K562 treated with DMSO at 1 percent for 4 hours (cell line): Measurements from ENCODE around the gene CLEC4A. TPM values are rescaled to one million over a fixed set of nuclear protein-coding genes. Genes with fewer than 3 reads are reported as not detected.

ENCODE experiments used
- total RNA-seq: library from RNA; unstranded; fragments of 300-600 nt; gene quantifications from 2 replicates; pipeline ENCODE4 v1.2.3, GENCODE V29; 2022; ENCODE audit not compliant: insufficient read depth

CLEC4A gene
- total RNA-seq: not detected in 2 replicates

DNA sequence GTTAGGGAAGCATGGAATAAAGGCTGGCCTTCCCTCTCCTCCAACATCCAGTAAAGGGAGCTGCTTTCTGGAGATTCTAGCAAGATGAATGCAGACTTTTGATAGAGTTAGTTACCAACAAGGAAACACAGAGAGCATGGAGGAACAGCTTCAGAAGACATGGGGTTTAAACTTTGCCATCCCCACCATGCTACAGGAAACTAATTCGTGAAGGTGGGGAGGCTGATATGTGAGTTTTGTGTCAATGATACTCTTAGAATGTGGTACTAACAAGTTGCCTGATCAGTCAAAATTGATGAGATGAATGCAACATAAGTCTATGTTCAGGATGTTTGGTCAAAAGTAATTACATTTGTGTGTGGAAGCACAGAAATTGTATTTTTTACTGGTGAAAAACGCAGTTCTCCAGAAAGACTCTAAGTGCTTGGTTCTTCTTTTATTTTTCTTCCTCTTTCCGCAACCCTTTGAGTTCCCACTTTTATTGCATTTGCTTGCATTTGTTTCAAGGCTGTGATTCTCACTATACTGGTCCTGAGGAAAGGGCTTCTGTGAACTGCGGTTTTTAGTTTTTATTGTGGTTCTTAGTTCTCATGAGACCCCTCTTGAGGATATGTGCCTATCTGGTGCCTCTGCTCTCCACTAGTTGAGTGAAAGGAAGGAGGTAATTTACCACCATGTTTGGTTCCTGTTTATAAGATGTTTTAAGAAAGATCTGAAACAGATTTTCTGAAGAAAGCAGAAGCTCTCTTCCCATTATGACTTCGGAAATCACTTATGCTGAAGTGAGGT lies at the start of gene CLEC4A:
TSS of gene CLEC4A (plus strand) at position 494 of the 789 bp plus-strand sequence. CDS start at position 756, 262 bp downstream.

GRCh38 chr12:8156845-8157244 lies 33.4 kb downstream of the CLEC4A start, which contains the start of gene ZNF705A:
ZNF705A (plus strand) TSS chr12:8157015; CDS start chr12:8172626, 15,611 bp downstream.

Other genes with a start within 250 kb of the CLEC4A start
- 27.8 and 30.0 TPM in 2 replicates for gene SLC2A3, start 187.4 kb upstream of the CLEC4A start, total RNA-seq
- gene FOXJ2, start 90.9 kb upstream of the CLEC4A start, total RNA-seq: 3.4 and 6.2 TPM in 2 replicates
- gene C3AR1, start 57.3 kb upstream of the CLEC4A start, total RNA-seq: 1.7 and 2.2 TPM in 2 replicates
- 12.3 and 12.8 TPM in 2 replicates for gene NECAP1, start 41.3 kb upstream of the CLEC4A start, total RNA-seq
- gene ZNF705A, start 33.4 kb downstream of the CLEC4A start, total RNA-seq: not detected in 2 replicates
- not detected in 2 replicates for gene FAM90A1, start 104.0 kb downstream of the CLEC4A start, total RNA-seq